Measurements from ENCODE around the gene TTLL11.
"Not testable (repeated sequence)": the region's sequence is repeated elsewhere in the genome, so short reads cannot be mapped to it uniquely, and the experiment has no call there.

TTLL11 gene

DNA sequence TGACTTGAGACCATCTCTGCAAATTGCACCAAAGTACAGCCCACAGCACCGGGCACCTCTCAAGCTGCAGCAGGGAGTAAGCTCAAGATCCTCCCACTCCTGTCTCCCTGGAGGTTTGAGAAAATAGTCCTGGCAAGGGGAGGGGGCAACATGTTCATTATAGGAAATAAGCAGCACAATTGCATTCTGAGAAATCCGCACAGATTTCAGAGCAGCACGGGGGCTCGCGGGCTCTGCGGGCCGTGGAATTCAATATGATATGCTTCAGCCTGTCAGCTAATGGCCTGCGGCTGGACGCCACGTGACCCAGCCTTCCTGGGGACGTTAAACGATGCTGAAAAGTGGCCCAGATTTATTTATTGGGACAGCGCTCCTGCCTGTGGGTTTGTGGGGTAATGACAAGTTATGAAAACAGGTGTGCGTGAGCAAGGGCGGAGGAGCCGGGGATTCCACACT is 285.3 kb downstream of the TTLL11 start:
- no peak for DNase-seq

DNA sequence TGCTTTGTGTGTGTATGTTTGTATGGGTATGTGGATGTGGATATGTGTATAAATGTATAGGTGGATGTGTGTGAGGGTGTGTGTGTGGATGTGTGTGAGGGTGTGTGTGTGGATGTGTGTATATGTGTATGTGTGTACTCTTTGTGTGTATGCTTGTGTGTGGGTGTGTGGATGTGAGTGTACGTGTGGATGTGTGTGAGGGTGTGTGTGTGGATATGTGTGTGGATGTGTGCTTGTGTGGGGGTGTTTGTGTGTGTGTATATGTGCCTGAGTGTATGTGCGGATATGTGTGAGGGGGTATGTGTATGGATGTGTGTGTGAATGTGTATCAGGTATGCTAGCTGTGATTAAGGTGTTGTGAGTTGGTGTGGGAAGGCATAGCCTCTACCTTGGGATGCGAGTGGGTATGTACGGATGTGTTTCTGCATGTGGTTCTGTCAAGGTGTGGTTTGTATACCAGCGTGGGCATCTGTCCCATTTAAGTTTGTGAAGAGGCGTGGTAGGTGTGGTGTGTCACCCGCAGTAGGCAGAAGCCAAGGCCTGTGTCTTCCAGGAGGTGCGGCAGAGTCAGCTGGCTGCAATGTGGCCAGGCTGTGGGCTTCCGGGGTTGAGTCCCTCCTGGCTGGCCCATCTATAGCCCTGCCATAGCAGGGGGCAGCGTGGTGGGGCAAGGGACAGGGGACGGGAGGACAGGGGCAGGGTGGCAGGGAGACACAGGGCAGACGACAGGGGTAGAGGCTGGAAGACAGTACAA is 285.9 kb downstream of the TTLL11 start:
- no peak for DNase-seq

DNA sequence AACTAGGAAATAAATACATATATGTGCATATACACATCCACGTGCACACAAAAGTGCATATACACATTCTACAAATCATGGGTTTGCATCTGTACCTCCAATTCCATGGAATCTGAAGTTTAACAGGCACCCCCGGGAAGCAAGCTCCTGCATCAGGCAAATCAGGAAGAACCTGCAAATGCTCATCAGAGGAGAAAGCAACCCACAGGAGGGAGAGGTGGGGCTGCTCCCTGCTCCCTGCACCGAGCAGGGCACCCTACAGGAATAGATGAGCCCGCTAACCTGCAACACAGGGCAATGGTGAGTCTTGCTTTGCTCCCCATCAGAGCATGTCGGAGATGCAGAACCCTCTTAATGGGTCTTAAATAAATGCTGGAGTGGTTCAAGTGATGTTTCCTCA is 290.4 kb downstream of the TTLL11 start:
- DNase-seq: no peak

DNA sequence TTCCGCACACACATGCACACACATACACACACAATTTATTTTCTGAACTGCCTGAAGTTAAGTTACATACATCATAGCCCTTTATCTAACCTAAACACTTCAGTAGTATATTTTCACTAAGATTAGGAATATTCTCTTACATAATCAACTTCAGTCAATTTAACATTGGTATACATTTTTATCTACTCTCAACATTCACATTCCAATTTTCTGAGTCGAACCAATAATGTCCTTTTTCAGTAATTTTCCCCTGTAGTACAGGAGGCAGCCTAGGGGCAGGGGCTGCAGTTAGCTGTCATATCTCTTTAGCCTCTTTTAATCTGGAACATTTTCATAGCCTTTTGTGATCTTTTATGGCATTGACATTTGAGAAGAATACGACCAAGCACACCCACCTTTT is 291.5 kb downstream of the TTLL11 start:
- DNase-seq: no peak

DNA sequence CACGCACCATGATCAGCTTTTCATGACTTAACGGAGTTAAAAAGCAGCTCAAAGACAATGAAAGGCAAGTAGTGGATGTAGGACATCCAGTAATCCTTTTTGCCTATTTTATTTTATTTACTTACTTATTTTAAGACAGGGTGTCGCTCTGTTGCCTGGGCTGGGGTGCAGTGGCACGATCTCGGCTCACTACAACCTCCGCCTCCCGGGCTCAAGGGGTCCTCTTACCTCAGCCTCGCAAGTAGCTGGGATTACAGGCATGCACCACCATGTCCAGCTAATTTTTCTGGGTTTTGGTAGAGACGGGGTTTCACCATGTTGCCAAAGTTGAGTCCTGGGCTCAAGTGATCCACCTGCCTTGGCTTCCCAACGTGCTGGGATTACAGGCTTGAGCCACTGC is 292.7 kb downstream of the TTLL11 start:
- DNase-seq: no peak

DNA sequence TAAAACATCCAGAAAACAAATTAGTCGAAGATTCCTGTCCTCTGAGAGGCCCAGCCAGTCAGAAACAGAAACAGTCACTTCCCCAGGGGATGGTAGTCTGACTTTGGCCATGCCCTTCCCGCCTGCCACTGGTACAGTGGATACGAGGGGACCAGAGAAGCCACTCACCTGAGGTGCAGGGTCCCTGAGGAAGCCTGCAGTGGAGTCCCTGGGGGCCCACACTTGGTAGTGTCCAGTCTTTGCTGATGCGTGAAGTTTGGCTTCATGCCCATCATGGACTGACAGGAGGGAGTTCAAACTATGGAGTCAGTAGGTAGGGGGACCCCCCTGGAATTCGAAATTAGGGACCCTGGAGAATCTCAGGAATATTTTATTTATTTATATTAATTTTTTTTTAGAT is 294.2 kb downstream of the TTLL11 start:
- DNase-seq: no peak

DNA sequence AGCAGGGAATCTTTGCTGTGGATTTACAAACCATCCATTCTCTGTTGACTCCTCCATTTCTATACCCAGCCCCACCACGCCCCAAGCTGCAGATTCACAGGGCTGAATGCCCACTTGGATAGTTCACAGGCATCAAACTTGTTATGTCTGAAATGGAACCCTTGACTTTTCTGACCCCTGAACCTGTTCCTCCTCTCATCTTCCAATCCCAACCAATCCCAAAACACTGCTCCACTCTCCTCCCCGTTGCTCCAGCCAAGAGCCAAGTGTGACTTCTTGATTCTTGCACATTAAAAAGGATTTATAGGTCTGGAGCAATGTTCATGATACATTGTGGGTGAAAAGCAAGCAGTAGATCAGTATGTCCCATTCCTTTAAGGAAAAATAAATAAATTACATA is 296.0 kb downstream of the TTLL11 start:
- DNase-seq: no peak

DNA sequence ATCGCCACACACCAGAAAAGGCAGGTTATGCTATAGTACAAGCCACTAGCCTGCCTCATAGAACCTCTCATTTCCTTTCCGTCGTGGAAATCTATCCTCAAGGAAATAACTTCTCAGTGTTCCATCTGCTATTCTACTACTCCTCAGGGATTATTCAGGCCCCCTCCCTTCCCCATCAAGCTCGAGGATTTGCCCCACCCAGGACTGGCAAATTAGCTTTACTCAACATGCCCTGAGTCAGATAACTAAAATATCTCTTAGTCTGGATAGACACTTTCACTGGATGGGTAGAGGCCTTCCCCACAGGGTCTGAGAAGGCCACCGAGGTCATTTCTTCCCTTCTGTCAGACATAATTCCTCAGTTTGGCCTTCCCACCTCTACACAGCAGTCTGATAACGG is 298.8 kb downstream of the TTLL11 start:
- DNase-seq: peak; percentile 2

DNA sequence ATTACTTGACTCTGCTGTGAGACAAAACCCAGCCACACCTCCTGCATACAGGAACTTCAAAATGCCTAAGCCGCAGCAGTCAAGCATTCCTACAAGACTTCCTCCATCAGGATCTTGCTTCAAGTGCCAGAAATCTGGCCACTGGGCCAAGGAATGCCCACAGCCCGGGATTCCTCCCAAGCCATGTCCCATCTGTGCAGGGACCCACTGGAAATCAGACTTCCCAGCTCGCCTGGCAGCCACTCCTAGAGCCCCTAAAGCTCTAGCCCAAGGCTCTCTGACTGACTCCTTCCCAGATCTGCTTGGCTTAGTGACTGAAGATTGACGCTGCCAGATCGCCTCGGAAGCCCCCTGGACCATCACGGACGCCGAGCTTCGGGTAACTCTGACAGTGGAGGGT is 300.6 kb downstream of the TTLL11 start:
- not testable (repeated sequence) for DNase-seq

DNA sequence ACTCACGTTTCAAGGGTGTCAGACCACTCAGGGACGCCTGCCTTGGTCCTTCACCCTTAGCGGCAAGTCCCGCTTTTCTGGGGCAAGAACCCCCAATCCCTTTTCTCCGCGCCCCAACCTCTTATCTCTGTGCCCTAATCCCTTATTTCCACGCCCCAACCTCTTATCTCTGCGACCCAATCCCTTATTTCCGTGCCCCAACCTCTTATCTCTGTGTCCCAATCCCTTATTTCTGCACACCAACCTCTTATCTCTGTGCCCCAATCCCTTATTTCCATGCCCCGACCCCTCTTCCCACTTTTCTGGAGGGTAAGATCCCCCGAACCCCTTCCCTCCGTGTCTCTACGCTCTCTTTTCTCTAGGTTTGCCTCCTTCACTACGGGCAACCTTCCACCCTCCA is 302.3 kb downstream of the TTLL11 start:
- no peak for DNase-seq

DNA sequence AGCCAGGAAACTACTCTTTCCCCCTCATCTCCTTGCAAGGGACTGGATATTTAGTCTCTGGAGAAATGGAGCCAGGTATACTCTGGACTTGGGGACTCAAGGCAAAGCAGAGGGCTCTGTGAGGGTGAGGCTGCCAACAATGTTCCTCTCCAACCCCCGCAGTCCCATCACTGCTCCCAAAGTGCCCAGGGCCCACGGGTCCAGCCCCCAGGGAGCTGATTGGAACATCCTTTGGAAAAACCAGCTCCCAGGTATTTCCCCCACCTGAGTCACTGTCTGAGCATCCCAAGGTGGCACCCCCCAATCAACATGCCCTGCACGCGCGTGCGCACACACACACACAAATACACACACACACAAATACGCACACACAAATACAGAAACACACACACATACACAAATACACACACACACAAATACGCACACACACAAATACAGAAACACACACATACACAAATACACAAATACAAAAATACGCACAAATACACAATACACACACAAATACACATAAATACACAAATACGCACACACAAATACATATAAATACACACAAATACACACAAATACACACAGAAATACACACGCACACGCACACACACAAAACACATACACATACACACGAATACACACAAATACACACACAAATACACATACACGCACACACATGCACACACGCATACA is 304.3 kb downstream of the TTLL11 start:
- no peak for DNase-seq

DNA sequence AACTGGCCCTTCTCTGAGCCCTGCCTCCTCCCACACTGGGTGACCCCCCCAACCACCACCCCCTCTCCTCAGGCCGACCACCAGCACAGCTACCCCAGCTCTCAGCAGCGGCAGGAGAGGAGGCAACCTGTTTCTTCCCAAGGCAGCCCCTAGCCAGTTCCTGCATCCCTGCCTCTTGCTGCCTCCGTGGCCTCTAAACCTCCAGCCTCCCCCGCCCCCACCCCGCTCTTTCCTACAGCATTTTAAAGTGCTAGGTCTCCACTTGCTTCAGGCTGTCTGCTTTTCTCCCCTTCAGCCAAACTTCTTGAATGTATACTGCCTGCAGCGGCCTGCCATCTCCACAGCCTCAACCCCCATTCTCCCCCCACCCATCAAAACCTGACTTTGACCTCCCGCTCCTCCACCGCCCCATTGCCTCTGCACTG is 306.1 kb downstream of the TTLL11 start:
- no peak for DNase-seq

DNA sequence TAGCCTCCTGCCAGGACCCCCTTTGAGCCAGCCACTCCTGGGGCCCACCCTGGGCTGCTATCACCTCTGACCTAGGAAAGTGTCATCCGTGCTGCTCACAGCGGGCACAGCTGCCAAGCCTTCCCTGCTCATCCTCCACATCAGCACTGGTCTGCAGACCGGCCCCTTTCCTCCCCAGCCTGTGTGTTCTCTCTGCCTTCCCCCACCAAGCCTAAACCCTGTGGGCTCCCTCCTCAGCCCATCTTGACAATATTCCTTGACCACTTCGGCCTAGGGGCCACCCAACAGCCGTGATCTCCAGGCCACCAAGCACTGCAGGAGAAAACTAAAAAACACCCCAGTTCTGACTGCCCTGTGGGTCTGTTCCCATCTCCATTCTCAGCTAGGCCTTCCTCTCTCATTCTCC is 306.6 kb downstream of the TTLL11 start:
- DNase-seq: no peak

DNA sequence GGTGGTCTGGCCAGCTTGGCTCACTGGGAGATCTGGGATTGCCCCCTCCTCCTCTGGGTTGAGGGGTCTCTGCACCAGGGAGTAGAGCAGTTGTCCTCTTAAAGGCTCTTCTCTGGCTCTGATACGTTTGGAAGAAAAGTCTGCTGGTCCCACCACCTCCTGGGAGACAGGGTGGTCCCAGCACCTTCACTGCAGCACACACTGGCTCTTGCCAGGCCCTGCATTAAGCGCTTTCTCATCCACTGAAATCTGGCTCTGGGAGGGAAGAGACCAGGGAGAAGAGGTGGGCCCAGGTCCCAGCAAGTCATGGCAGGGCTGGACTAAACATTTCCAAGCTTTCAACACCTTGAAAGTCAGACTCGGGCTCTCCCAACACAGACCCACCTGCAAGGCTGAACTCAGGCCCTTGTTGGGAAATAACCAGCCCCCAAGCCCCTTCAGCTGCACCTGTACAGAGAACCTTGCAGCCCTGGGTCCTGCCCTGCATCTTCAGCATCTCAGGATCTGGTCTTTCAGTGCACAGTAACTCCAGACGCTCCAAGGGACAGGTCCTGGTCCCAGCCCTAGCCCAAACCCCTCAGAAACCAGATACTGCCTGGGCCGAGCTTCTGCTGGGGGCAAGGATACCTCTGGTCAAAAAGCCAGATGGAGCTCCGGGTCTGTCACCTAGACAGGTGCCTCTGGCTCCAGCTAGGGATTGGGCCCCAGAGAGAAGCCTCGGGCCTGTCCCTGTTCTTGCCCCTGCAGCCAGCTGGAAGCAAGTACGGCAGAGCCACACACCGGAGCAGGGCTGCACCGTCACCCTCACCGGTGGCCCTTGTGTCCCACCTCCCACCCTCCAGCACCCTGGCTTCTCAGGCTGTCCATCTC is 307.2 kb downstream of the TTLL11 start:
- no peak for DNase-seq

DNA sequence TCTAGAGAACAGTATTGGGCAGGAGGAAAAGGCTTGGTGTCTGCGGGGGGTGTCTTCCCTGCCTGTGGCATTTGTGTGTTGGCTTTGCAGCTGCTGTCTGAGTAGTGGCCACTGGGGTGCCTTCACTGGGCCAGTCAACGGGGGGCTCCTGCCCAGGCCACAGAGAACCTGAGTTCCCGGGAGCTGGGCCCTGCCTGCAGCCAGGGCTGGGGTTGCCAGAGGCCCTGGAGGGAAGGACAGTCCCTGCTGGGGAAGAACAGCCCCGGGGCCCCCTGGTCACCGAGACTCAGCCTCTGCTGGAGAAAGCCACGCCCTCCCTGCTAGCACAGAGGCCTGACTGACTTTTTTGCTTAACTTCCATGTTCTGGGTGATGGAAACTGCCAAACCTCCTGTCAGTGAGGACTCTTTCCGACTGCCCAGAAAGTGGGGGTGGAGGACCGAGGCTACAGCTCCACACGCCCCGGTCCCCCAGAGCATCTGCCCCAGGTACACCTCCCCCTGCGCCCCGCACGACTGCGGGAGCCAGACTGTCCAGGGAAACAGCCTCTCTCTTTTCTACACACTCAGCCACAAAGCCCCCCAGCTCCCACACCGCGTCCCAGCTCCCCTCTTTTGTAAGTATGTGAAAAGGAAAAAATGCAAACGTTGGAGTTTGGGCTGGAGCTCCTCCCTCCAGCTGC is 308.2 kb downstream of the TTLL11 start:
- no peak for DNase-seq

DNA sequence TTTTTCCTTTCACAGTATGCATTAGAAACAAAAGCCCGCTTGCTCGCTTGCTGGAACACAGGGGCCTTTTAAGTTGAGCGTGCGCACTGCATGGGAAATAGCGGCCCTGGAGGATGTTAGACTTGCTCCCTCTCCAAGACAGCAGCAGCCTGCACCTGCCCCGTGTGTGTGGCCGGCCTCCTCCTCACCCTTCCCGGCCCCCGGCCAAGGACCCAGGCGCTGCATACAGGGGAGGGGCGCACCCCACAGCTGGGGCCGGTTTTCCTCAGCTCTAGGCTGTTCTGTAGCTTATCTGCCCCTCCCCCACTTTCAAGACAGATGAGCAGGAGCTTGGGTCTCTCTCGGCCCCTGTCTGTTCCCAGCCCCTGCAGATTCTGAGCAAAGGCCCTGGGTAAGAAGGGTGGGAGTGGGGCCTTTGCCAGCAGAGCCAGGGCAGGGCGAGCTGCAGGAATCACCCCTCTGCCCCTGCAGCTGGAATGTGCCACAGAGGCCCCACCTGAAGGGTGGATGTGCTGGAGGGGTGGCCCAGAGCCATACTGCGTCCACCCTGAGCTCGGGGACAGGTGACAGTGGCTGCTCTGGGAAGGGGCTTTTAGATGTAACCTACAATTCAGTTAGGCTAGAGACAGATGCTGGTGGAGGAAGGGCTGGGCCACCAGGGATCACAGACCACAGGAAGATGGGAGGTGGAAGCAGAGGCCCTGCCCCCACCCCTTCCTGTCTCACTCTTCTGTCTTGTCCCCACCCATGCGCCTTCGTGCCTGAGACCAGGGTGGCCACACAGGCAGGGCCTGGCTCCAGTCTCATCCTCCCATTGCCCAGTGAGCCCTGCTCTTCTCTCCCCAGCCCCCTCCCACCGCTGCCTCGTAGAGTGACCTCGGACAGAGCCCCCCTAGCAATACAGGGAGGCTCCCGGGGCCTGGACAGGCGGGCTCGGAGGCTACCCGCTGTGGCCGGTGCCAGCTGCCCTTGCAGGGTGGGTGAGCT is 309.3 kb downstream of the TTLL11 start:
- no peak for DNase-seq

DNA sequence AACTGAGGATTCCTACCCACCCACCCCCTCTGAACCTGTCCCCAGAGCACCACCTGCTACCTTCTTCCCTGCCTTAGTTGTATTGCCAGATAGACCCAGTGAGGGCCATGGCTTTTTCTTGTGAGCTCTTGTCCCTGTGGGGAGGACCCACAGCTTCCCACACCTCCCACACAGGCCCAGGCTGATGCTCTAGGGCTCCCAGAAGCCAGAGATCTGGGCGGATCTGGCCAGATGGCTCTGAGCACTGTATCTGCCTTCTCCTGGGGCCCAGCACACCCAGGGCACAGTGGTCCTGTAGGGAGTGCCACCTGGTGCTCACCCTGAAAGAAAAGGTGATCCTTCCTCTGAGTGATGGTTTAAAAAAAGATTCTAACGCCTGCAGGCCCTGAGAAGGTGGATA is 310.0 kb downstream of the TTLL11 start:
- no peak for DNase-seq

DNA sequence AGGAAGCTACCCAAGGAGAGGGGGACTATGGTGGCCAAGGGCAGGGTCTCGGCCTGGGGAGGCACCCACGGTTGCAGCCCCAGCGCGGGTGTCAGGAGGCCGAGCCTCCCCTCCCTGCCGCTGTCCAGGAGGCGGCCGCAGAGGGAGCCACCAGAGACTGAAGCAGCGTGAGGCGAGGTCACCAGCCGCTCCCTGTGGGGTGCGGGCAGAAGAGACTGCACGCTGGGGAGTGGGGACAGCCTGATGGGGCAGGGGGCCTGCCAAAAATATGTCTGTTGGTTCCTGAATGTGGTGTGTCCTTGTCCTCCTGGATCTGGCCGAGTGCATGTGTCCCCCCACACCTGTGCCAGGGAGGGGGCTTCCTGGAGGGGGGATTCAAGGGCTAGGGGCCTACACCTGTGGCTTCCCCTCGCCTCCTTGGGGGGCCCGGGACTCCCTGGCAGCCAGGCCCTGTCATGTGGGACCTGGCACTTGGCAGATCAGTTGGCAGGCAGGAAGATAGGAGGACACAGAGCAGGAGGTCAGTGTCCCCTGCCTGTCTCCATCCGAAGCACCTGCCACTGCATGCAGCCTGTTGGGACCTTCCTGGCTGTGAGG is 310.5 kb downstream of the TTLL11 start:
- DNase-seq: no peak

DNA sequence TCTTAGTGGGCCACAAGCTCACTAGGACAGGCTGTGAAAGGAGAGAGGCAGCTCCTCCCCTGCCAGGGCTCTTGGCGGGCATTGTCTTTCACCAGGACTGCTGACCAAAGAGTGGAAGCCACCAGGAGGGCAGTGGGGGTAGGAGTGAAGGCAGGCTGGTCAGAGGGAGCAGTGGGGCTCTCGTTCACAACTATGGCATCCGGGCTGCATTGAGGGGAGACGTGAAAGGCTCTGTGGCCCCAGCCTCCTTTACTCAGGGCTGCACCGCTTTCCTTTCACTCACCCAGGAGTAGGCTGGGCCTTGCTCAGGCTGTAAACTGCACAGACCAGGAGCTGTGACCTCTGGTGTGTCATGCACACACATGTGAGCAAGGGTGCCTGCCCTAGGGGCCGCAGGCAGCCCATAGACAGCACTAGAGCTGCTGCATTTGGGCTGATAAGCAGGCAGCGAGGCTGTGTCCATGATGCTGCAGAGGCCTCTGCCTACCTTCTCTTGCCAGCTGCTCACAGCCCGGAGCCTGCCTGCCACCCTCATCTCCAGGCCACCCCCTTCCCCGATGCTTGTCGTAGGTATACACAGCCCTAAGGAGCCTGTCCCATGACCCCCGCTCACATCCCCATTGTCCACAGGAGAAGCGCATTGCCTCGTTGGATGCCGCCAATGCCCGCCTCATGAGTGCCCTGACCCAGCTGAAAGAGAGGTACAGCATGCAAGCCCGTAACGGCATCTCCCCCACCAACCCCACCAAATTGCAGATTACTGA is 311.2 kb downstream of the TTLL11 start:
- no peak for DNase-seq

DNA sequence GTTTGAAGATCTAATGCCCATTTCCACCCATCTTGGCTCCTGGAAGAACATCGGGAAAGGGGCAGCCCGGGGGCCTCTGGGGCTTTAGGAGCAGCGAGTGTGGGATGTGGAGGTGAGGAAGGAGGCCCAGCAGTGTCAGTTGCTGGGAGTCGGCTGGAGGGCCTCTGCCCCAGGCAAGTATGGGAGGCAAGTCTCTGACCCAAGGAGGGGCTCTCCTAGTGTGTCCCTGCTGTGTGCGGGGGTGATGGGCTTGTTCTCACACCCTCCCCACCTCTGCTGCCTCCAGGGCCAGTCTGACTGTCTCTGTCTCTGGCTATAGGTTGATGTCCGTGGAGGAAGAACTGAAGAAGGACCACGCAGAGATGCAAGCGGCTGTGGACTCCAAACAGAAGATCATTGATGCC is 312.0 kb downstream of the TTLL11 start:
- DNase-seq: no peak

All from NCI-H524 treated with DMSO at 0.1 percent for 48 hours (cell line).